GM12891 (cell line): Measurements from ENCODE around the gene CMTM3.

Experiments used
- POLR2A ChIP-seq: IDR thresholded peaks from 2 replicates; pipeline ENCODE4 v1.6.1; 2011; ENCODE audit warnings: low read depth, low read length, control low read depth
- POLR2AphosphoS5 ChIP-seq: IDR thresholded peaks from 2 replicates; pipeline ENCODE4 v1.6.1; 2011; ENCODE audit warnings: low read depth, low read length, control low read depth
- POU2F2 ChIP-seq: IDR thresholded peaks from 2 replicates; pipeline ENCODE4 v1.6.1; 2011; ENCODE audit warnings: low read depth, mild to moderate bottlenecking, control low read depth, low read length, moderate library complexity
- SPI1 ChIP-seq: IDR thresholded peaks from 2 replicates; pipeline ENCODE4 v1.6.1; 2011; ENCODE audit warnings: low read depth, low read length, control low read depth
- TAF1 ChIP-seq: IDR thresholded peaks from 2 replicates; pipeline ENCODE4 v1.6.1; 2011; ENCODE audit warnings: low read depth, low read length, control low read depth

DNA sequence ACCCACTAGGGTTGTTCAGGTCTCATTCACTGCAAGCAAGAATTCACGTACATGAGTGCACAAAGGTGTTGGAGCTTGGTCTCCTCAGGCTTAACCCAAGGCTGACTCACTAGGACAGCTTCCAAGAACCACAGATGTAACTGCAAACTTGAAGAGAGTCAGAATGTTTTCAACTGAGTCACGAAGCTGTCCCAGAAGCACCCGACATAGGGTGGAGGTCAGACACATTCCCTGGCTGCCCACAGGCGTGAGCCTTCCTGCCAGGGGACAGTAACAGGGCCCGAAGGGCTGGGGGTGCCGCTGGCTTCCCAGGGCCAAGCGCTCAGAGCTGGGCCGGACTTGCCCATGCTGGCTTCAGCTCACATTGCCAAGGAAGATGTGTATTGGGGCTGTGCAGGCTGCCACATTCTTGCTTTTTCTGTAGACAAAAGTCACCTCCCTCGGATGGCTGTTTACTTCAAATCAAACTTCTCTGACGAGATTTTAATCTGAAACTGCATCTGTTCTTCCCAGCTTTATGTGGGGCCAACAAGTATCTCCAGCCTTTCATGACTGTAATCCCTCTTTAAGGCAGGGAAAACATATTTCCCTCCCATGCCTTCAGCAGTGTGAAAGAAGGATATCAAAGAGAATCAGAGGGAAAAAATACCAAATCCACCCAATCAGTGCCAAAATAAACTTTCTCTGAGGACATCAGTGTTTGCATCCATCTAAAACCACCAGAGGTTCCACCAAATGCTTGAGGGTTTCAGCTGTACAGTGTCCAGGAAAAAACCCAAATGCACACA, 14.3 kb downstream of the CMTM3 start:
- TF ChIP-seq TAF1, result no peak
- no peak for TF ChIP-seq POLR2A
- TF ChIP-seq POLR2AphosphoS5, result no peak
- TF ChIP-seq POU2F2, result no peak
- no peak for TF ChIP-seq SPI1
